ENCODE results near the gene GNA12.

GNA12 gene

DNA sequence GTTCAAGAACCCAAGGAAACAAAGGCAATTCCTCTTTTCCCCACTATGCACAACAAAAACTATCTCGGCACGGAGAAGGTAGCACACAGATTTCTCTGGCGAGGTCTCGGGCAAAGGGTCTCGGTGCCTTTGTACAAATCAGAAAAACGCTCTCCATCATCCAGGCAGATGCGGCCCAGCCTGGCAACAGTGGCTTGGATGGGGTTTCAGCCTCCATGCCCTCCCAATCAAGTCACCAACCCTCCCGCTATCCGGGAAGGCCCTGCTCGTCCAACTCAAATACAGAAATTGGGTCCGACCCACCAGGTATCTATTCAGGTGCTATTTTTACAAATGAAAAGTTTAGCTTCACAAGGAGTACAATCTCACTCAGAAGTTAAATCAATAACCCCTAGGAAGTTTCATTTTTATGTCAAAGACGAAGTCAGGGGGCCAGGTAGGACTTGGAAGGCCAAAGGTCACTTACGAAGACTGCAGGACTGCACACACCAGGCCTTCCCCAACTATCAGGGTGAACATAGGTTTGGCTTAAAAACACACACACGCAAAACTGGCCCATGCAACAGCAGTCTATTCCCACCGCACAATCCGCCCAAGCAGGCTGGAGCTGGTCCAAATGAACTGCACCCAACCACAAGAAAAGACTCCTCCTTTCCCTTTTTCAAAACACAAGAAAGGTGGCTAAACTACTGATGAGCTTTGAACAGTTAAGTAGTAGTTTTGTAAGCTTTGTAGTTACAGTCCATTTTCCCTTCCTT is 43.0 kb downstream of the GNA12 start:
- no peak for DNase-seq

DNA sequence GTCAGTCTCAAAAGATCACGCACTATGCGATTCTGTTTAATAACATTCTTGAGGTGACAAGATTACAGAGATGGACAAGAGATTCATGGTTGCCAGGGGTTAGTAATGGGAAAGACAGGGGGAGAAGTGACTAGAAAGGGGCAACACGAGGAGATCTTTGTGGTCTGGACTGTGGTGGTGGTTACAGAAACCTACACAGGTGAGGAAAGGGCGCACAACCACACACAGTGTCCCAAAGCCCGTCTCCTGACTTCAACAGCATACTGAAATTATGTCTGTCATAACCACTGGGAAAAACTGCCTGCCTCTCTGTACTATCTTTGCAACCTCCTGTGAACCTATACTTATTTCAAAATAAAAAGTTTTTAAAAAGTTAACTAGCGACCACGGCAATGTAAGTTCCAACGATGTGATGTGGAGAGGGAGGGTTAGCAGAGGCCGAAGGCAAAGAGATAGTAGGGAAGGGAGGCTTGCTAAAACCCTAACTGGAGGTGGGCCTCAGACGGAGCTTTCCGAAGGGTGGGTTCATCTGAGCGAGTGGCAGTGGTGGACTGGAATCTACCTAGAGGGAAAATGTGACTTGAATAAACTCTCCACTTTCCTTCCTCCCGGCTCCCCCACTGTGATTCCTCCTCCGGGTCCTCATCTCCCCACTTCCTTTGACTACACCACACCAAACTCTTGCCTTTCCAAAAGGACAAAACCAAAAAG is 43.7 kb downstream of the GNA12 start:
- DNase-seq: no peak

DNA sequence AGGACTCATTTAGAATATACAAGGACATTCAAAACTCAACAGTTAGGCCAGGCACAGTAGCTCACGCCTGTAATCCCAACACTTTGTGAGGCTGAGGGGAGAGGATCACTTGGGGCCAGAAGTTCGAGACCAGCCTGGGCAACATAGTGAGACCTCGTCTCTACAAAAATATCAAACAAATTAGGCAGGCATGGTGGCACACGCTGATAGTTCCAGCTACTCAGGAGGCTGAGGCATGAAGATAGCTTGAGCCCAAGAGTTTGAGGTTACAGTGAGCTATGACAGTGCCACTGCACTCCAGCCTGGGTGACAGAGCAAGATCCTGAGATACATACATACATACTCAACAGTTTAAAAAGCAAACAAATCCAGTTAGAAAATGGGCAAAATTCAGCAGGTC is 44.9 kb downstream of the GNA12 start:
- DNase-seq: no peak

DNA sequence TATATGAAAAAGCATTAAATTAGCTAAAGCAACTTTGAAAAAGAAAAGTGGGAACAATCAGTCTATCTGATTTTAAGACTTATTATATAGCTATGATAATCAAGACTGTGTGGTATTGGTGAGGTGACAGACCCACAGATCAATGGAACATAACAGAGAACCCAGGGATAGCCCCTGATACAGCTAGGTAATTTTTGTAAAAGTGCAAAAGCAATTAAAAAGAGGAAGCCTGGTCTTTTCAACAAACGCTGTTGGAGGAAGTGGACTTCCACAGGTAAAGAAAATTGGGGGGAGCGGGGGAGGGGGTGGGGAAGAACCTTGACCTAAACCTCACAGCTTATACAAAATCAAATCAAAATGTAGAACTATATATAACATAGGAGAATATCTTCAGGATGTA is 45.4 kb downstream of the GNA12 start:
- no peak for DNase-seq

DNA sequence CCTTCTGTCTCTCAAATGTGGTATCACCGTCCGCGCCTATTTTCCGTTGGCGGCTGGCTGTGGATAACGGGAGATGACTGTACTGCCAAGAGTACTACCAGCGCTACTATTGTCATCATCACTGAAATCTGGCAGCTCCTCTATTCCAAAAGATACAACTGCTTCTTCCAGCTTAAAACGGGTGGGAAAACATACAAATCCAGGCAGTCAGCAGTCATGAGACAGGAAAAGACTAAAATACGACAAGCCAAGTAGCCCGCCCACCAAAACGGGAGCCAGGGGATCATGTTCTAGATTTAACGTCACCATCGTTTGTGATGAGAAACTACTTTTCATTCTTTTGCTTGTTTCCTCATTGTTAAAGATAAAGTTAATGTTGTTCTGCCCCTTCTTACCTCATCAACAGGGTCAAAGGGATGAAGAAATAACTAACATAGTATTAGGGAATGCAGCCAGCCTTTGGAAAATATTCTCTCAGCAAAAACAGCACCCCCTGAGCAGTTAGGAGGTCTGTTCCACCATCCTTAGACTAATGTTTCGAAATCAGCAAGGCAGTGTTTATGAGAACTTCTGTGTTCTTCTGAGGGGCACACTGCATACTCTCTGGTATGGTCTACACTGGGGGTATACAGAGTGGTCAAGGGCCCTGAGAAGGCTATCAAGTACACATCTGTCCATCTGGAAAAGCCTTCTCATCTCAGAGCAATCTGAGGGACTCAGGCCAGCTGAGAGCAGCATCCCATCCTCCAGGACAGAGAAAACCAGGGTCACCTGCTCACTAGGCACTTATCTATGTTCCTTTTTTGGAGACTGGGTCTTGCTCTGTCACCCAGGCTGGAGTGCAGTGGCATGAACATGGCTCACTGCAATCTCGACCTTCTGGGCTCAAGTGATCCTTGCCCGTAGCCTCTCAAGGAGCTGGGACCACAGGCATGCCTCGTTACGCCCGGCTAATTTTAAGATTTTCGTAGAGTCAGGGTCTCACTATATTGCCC is 47.5 kb downstream of the GNA12 start:
- no peak for DNase-seq

DNA sequence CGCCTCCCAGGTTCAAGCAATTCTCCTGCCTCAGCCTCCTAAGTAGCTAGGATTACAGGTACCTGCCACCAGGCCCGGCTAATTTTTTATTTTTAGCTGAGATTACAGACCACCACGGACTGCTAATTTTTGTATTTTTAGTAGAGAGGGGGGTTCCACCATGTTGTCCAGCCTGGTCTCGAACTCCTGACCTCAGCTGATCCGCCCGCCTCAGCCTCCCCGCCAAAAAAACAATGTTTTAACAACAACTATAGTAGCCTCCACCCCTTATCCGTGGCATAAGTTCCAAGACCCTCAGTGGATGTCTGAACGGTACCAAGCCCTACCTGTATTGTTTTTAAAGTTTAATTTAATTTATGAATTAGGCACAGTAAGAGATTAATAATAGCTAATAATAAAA is 48.2 kb downstream of the GNA12 start:
- DNase-seq: no peak

DNA sequence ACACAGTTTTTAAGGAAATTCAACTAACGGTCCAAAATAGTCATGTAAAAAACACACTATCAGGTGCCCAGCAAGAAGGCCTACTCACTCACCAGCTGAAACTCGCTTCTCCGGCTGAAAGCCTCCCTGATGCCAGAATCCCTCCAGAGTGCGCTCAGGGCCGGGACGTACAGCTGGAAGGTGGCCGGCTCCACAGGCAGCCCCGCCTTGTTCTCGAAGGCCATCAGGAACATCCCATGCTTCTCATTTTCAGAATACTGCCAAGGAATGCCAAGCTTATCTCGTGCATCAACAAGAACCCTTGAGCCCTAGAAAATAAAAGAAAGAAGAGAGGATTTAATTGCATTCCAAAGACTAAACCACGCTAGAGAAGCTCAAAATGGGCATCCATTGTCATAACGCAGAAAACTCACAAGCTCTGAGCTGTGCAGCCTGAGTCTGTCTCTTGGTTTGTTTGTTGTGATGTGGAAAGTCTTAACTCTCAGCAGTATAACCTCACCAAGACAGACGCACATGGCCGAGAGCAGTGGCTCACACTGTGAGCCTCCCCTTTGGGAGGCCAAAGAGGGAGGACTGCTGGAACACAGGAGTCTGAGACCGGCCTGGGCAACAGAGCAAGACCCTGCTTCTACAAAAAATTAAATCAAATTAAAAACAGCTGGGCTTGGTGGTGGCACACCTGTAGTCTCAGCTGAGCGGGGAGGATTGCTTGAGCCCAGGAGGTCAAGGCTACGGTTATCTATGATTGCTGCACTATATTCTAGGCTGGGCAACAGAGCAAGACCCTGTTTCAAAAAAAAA is 49.1 kb downstream of the GNA12 start:
- DNase-seq: no peak

DNA sequence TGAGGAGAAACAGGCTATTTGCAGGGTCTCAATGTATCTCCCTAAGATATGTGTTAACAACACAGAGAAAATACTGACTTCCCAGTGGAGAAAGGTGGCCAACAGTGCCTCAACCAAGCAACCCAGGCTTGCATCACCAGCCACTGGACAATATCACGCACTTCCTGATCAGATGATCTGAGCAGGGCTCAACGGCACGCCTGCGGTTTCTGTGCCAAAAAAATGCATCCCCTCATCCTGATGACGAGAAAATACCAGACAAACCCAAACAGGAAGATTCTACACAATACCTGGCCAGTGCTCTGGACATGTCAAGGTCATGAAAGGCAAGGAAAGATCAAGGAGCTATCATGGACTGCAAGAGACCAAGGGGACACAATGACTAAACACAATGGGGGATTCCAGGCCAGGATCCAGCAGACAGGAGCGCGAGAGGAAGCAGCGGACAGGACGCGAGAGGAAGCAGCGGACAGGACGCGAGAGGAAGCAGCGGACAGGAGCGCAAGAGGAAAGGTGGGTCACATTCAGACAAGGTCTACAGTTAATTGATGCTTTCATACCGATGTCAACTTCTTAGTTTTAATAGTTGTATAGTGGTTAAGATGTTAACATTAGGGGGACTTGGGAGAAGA is 51.1 kb downstream of the GNA12 start:
- DNase-seq: no peak

DNA sequence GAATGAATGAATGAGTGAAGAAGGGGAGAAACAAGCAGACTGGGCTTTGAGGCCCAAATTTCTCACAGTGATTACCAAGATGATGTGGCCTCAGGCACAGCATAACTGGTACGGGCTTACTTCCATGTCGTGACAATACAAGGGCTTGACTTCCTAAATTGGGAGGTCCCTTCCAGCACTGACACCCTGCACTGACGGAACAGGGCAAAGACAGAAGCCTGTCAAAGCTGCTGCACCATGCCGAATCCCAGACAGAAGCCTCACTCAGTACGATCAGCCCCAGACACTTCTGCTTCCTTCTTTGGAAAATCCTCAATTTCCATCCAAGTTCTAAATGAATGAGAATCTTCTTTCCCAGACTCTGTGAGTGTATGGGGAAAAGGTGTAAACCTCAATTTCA is 51.9 kb downstream of the GNA12 start:
- DNase-seq: no peak

DNA sequence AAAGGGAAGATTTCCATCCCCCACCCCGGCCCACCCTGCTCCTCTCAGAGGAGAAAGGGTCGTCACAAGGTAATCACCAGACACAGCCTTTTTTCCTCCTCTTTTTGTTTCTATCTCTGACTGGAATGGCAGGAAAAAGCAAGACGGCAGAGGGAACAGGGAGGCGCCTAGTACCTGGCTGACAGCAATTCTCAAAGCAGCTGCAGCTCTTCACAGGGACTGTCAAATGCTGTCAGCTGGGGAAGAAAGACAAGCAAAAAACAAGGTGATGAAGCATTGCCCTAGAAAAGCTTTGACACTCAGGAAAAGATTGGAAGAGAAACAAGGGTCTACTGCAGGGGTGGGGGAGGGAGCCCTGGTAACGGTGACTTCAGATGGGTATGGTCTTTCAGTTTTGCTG is 52.7 kb downstream of the GNA12 start:
- no peak for DNase-seq

DNA sequence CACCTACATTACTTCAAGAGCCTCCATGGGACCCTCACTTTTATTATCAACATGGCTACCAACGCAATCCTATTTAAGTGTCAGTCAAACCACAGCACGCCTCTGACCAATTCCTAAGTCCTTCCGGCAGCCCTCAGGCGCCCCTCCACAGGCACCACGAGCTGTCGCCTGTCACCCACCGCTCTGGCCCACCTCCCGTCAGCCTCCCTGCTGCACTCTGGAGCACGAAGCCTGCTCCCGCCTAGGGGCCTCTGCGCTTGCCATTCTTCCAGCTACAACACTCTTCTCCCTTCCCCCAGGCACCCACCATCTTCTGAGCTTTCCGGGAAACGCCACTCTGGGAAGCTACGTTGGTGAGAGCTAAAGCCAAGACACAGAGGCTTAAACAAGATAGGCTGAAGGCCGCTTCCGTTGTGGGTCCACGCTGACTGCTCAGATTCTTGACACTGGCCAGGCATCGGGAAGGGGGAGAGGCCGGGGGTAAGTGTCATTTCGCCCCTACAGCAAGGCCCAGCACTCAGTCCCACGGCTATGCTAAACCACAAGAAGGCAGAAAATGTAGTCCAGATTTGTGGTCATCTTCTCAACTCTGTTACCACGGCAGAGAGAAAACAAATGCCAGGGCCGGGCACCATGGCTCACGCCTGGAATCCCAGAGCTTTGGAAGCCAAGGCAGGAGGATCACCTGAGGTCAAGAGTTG is 56.7 kb downstream of the GNA12 start:
- no peak for DNase-seq

DNA sequence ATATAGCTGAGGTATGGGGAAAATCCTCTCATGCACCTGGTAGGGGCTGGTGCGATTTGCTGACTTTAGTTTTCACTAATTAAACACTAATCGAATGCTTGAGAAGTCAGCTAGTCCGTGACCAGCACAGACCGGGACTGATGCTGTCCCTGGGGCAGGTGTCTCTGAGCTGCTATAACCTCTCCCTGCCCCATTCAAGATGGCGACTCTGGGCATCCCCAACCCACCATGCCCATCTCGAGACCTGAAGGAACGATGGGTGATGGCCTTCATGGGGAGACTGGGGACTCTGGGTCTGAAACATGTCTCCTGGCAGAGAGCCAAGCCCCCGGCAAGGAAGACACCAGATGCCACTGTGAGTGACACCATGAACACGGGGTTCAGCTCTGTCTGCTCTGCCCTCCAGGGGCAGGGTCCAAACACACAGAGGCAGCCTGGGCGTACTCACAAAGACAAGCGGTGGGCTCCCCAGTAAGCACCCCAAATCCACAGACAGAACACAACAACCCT is 57.4 kb downstream of the GNA12 start:
- no peak for DNase-seq

DNA sequence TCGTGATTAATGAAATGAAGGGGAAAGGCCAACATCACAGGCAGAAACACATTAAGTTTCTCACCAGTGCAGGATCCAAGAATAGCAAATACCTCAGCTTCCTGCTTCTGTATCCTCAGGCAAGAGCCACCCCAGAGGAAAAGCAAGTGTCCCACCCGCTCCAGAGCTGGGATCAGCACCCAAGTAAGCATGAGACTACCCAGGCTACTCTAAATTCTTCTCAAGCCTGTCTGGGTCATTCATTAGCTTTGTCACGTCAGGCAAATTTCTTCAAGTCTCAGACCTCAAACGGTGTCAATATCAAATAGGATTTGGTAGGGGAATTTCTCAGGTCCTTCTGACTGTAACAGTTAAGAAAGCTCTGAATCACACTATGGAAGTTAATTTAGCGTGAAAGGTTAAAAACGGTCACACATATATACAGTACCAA is 59.0 kb downstream of the GNA12 start:
- no peak for DNase-seq

DNA sequence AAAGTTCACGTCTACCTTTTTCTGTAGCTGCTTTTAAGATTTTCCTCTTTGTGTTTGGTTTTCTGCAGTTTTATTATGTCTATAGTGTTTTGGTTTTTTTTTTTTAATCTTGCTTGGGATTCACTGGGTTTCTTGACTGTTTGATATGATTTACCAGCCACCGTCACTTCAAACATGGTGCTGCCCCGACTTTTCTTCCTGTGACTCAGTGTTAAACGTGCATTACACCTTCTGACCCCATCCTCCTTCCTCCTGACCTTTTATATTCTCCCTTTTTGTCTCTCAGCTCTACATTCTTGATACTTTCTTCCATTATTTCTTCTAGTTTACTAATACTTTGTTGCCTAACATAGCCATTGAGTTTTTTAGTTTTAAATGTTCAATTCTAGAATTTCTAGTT is 61.5 kb downstream of the GNA12 start:
- no peak for DNase-seq

DNA sequence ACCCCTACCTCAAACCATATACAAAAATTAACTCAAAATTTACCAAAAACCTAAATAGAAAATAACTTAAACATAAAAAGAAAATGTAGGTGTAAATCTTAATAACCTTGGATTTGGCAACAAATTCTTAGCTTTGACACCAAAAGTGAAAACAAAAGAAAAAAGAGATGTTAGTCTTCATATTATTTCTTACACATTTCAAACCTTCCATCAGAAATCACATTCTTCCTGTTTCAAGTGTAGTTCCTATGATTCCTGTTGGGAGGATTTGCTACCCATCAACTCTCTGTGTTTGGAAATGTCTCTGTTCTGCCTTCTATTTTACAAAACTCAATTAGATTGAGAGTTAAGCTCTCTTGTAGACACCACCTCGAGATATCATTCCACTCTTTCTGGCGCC is 62.0 kb downstream of the GNA12 start:
- no peak for DNase-seq

DNA sequence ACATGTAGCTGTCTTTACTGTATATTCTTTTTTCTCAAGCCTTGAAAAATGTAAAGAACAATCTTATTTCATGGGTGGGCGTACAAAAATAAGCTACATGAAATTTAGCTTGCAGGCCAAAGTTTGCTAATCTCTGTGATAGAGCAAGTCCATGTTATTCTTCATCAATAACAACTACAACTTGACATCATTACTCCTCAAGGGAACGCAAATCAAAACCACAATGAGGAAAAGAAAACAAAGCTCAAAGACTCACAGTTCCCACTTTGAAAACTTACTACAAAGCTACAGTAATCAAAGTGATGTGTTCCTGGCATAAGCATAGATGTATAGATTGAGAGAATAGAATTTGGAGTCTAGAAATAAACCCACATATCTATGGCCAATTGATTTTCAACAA is 62.5 kb downstream of the GNA12 start:
- no peak for DNase-seq

DNA sequence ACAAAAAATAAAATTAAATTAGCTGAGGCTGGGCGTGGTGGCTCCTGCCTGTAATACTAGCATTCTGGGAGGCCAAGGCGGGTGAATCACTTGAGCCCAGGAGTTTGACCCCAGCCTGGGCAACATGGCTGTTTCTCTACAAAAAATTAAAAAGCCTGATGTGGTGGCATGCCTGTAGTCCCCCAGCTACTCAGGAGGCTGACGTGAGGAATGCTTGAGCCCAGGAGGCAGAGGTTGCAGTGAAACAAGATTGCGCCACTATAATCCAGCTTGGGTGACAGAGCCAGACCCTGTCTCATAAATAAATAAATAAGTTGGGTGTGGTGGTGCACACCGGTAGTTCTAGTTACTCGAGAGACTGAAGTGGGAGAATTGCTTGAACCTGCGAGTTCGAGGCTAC is 65.1 kb downstream of the GNA12 start:
- DNase-seq: no peak

DNA sequence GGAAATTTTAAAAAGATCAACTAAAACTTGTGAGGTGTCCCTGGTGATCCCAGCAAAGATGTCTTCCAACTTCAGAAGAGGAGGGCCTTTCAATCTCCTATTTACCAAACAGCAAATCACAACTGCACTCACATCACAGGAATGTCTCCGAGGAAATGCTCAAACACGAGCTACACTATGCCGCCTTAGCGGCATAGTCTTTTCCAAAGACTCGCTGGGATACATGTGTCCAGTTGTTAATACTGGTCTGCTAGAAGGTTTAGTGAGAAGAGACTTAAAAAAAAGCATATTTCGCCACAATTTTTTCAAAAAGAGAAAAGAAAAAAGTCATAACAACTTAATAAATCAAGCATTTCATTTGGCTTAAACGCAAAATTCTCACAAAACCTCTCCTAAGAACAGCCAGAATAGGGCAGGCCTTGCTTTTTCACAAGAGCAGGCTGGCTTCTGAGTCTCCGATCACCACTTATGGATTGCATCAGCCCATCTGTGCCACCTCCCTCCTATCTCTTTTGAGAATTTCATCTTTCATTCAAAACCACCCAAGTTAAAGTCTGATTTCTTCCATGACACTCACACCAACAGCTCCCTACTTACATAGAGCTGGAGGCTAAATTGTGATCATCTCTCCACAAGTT is 66.1 kb downstream of the GNA12 start:
- no peak for DNase-seq

DNA sequence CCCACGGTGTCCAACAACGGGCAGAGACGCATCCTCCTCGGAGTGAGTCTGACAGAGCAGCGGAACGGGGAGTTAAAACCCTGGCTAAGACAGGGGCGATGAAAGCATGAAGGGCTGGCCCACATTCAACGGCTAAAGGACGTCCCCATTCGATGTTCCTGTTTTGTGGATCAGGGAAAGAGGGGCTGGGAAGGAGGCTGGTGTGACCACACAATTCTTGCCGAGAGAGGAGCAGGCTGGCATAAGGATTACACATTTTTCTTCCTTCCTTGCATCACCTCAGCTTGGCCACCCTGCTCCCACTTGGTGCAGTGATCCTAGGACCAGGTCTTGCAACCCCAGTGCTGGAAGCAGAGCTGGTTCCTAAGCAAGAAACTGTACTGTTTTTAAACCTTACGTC is 67.7 kb downstream of the GNA12 start:
- DNase-seq: no peak

DNA sequence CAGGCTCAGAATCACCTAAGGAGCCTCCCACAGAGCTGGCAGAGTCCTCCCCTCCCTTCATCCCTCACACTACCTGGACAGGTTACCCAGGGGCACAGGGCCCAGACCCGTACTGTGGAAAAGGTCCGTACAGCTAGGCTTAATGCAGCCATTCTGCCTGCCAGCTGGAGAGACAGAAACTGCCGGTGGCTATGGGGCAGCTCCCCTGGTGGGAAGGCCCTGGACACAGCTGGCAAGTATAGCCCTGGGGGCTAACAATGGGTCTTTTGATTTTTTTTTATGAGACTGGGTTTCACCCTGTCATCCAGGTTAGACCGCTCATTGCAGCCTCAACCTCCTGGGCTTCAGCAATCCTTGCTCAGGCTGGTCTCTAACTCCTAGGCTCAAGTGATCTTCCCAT is 68.3 kb downstream of the GNA12 start:
- DNase-seq: no peak

DNA sequence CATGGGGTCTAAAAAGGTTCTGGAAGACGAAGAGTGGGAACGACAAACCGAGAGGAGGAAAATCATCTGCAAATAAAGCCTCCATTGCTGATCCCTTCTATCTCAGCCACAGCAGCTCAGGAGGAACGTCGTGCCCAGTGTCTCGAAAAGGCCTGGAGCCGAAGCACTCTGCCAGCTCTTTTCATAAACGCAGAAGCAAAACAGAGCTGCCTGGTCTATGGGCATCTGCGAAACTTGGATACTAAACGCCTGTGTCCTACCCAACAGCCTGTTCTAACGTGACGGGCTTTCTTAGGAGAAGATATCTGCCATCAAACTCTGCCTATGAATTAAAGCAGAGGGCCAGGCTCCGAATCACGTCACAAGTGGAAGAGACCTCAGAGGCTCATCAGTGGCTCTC is 68.7 kb downstream of the GNA12 start:
- DNase-seq: no peak

All from activated CD4-positive, alpha-beta T cell treated with anti-CD3 and anti-CD28 coated beads for 4 hours (primary cell).